Activated CD4-positive, CD25-positive, alpha-beta regulatory T cell (primary cell): ENCODE results near the gene TMEM238.

Source experiments
- DNase-seq, 4 experiments: peaks; one replicate each; lab custom pipeline; 2025; lab: John Stamatoyannopoulos, UW

Gene TMEM238

GRCh38 chr19:55377356-55378131 lies 6.5 kb downstream of the TMEM238 start:
- DNase-seq, result no peak

- no peak for DNase-seq
Observed at GRCh38 chr19:55376241-55376933, 7.7 kb downstream of the TMEM238 start, which contains the start of gene TMEM190. TMEM190 (plus strand) TSS chr19:55376826; CDS start chr19:55376854, 28 bp downstream.

GRCh38 chr19:55373993-55374757 lies 9.9 kb downstream of the TMEM238 start:
- no peak for DNase-seq

- no peak for DNase-seq
Observed at GRCh38 chr19:55373306-55373992, 10.6 kb downstream of the TMEM238 start.

GRCh38 chr19:55372316-55373081 lies 11.6 kb downstream of the TMEM238 start:
- DNase-seq, result no peak

- no peak for DNase-seq
Observed at GRCh38 chr19:55370305-55370988, 13.6 kb downstream of the TMEM238 start, which contains the start of gene IL11. IL11 (minus strand) TSS chr19:55370463; CDS start chr19:55370310, 153 bp downstream.

- DNase-seq, result no peak
Observed at GRCh38 chr19:55369653-55370304, 14.3 kb downstream of the TMEM238 start.

- no peak for DNase-seq
Observed at GRCh38 chr19:55368701-55369563, 15.2 kb downstream of the TMEM238 start.

- no peak for DNase-seq
Observed at GRCh38 chr19:55368106-55368505, 16.0 kb downstream of the TMEM238 start.

GRCh38 chr19:55366790-55367189 lies 17.3 kb downstream of the TMEM238 start:
- no peak for DNase-seq

- no peak for DNase-seq
Observed at GRCh38 chr19:55365964-55366363, 18.1 kb downstream of the TMEM238 start.

GRCh38 chr19:55365245-55365644 lies 18.8 kb downstream of the TMEM238 start:
- DNase-seq, result no peak

- DNase-seq, result no peak
Observed at GRCh38 chr19:55362990-55363716, 20.9 kb downstream of the TMEM238 start, which contains the start of gene GARIN5B. GARIN5B (minus strand) TSS chr19:55363260; CDS start chr19:55363066, 194 bp downstream.

GRCh38 chr19:55362174-55362989 lies 21.7 kb downstream of the TMEM238 start:
- DNase-seq, result no peak

GRCh38 chr19:55360902-55361301 lies 23.2 kb downstream of the TMEM238 start:
- no peak for DNase-seq

GRCh38 chr19:55358943-55359908 lies 24.9 kb downstream of the TMEM238 start:
- no peak for DNase-seq
